BLaER1 treated with 17β-estradiol and CSF1 and Interleukin-3, amounts not matched to agents 10 nM and 100 nM (cell line): Measurements from ENCODE around the gene TSPAN10.
"Not testable (repeated sequence)": the region's sequence is repeated elsewhere in the genome, so short reads cannot be mapped to it uniquely, and the experiment has no call there.

Source experiments
- H3K27ac ChIP-seq, 11 experiments: shearing (Covaris generic); formaldehyde crosslinking; 2 replicates each; pipeline ENCODE4 v1.8.1; 2022
- H3K27me3 ChIP-seq, 11 experiments: shearing (Covaris generic); formaldehyde crosslinking; 2 replicates each; pipeline ENCODE4 v1.8.1; 2022
- H3K36me3 ChIP-seq, 11 experiments: shearing (Covaris generic); formaldehyde crosslinking; 2 replicates each; pipeline ENCODE4 v1.8.1; 2022
- H3K4me1 ChIP-seq, 10 experiments: shearing (Covaris generic); formaldehyde crosslinking; 2 replicates each; pipeline ENCODE4 v1.8.1; 2022
- H3K4me2 ChIP-seq, 11 experiments: shearing (Covaris generic); formaldehyde crosslinking; 2 replicates each; pipeline ENCODE4 v1.8.1; 2022
- H3K4me3 ChIP-seq, 10 experiments: shearing (Covaris generic); formaldehyde crosslinking; 2 replicates each; pipeline ENCODE4 v1.8.1; 2022
- H3K9ac ChIP-seq, 11 experiments: shearing (Covaris generic); formaldehyde crosslinking; 2 replicates each; pipeline ENCODE4 v1.8.1; 2022
- H3K9me3 ChIP-seq, 11 experiments: shearing (Covaris generic); formaldehyde crosslinking; replicated peaks in 1 of 11; 2 replicates each; pipeline ENCODE4 v1.8.1; 2022
- H4K20me1 ChIP-seq, 11 experiments: shearing (Covaris generic); formaldehyde crosslinking; 2 replicates each; pipeline ENCODE4 v1.8.1; 2022
- Cebpa-rat ChIP-seq, 11 experiments: shearing (Covaris generic); IDR thresholded peaks; 2 replicates each; pipeline ENCODE4 v1.8.1; 2022

The TSPAN10 gene

GRCh38 chr17:81665205-81666091 lies 28.5 kb downstream of the TSPAN10 start:
- Histone ChIP-seq H3K36me3 (peaks cover 32 to 46% (median 42%) of the 10 kb centered on the region in 11 experiments), H3K4me1 (peaks cover 35 to 53% (median 49%) of the 10 kb centered on the region in 10 experiments), H3K27me3 (no peaks in the 10 kb centered on the region), H3K9ac (peak overlapping the region; percentile 91 to 99 (median 95)), H4K20me1 (peaks cover 0 to 27% (median 12%) of the 10 kb centered on the region in 11 experiments; a peak in 12 of 22 replicates), H3K27ac (peak overlapping the region; percentile 81 to 99 (median 95); a peak in 21 of 22 replicates), H3K4me2 (peak overlapping the region; percentile 88 to 99 (median 97)), H3K4me3 (peak overlapping the region; percentile 84 to 100 (median 98)), H3K9me3 (no peaks in the 10 kb centered on the region)
- TF ChIP-seq Cebpa-rat (IDR thresholded peaks at IDR 0.05), result no peak

DNA sequence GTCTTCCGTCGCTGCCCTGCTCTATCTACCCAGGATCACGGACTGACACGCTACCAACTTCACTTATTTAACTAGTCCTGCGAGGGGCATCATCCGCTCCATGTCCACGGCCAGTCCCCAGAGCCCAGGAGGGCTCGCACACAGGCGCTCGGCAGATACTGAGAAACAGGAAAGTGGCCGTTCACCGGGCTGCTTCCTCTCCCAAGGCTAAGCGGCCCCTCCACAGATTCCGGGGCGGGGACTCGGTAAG lies 29.0 kb downstream of the TSPAN10 start:
- Histone ChIP-seq H3K4me3 (peak overlapping the region; percentile 84 to 100 (median 98)), H3K27ac (peak overlapping the region; percentile 81 to 99 (median 95)), H3K4me1 (peaks cover 35 to 53% (median 49%) of the 10 kb centered on the region in 10 experiments), H3K36me3 (peaks cover 38 to 52% (median 47%) of the 10 kb centered on the region in 11 experiments), H3K4me2 (peak overlapping the region; percentile 88 to 99 (median 97)), H3K9ac (peak overlapping the region; percentile 91 to 99 (median 95)), H4K20me1 (peaks cover 0 to 33% (median 17%) of the 10 kb centered on the region in 11 experiments; a peak in 13 of 22 replicates), H3K27me3 (no peaks in the 10 kb centered on the region), H3K9me3 (no peaks in the 10 kb centered on the region)
- no peak for TF ChIP-seq Cebpa-rat (IDR thresholded peaks at IDR 0.05)

GRCh38 chr17:81666342-81667191 lies 29.6 kb downstream of the TSPAN10 start, which contains the start of the genes CCDC137 and OXLD1:
Gene CCDC137, plus strand, starts transcription at chr17:81666737. Its CDS starts 30 bp downstream, at chr17:81666767.
Gene OXLD1, minus strand, starts transcription at chr17:81666605. Its CDS starts 28 bp downstream, at chr17:81666577.
- peak within 1 kb of the TSS; percentile 81 to 99 (median 95) for H3K27ac ChIP-seq
- H4K20me1 ChIP-seq, result peaks cover 0 to 38% (median 23%) of the 10 kb centered on the region in 11 experiments; a peak in 13 of 22 replicates
- H3K9me3 ChIP-seq, result no peaks in the 10 kb centered on the region
- H3K4me2 ChIP-seq, result peak within 1 kb of the TSS; percentile 88 to 99 (median 97)
- H3K27me3 ChIP-seq, result no peaks in the 10 kb centered on the region
- peak within 1 kb of the TSS; percentile 84 to 100 (median 98) for H3K4me3 ChIP-seq
- H3K36me3 ChIP-seq, result peaks cover 43 to 57% (median 53%) of the 10 kb centered on the region in 11 experiments
- peak within 1 kb of the TSS; percentile 91 to 99 (median 95) for H3K9ac ChIP-seq
- no peak for TF ChIP-seq Cebpa-rat (IDR thresholded peaks at IDR 0.05)
- H3K4me1 ChIP-seq, result peaks cover 35 to 53% (median 49%) of the 10 kb centered on the region in 10 experiments

GRCh38 chr17:81667754-81668153 lies 30.8 kb downstream of the TSPAN10 start:
- H3K4me1 ChIP-seq, result peaks cover 35 to 59% (median 52%) of the 10 kb centered on the region in 10 experiments
- H3K36me3 ChIP-seq, result peaks cover 55 to 69% (median 65%) of the 10 kb centered on the region in 11 experiments
- H3K27me3 ChIP-seq, result no peaks in the 10 kb centered on the region
- H3K4me2 ChIP-seq, result peak overlapping the region; percentile 85 to 98 (median 94)
- peak overlapping the region; percentile 91 to 99 (median 95); a peak in 19 of 22 replicates for H3K9ac ChIP-seq
- peaks cover 0 to 50% (median 35%) of the 10 kb centered on the region in 11 experiments; a peak in 16 of 22 replicates for H4K20me1 ChIP-seq
- H3K27ac ChIP-seq, result peak overlapping the region in 9 of 11 experiments; percentile 93 to 99 (median 95); a peak in 12 of 22 replicates
- no peaks in the 10 kb centered on the region for H3K9me3 ChIP-seq
- no peak for TF ChIP-seq Cebpa-rat (IDR thresholded peaks at IDR 0.05)
- peak overlapping the region; percentile 84 to 100 (median 98) for H3K4me3 ChIP-seq

- H3K36me3 ChIP-seq, result peaks cover 68 to 80% (median 75%) of the 10 kb centered on the region in 11 experiments
- no peak overlapping the region for H3K4me2 ChIP-seq
- H4K20me1 ChIP-seq, result peaks cover 0 to 95% (median 68%) of the 10 kb centered on the region in 11 experiments; a peak in 17 of 22 replicates
- H3K27me3 ChIP-seq, result no peaks in the 10 kb centered on the region
- peak overlapping the region in 8 of 11 experiments; percentile 2 to 77 (median 48); a peak in 9 of 22 replicates for H3K9ac ChIP-seq
- H3K4me3 ChIP-seq, result no peak overlapping the region
- no peak overlapping the region for H3K27ac ChIP-seq
- TF ChIP-seq Cebpa-rat (IDR thresholded peaks at IDR 0.05), result no peak
- H3K4me1 ChIP-seq, result peaks cover 27 to 77% (median 71%) of the 10 kb centered on the region in 10 experiments
- no peaks in the 10 kb centered on the region for H3K9me3 ChIP-seq
Observed at GRCh38 chr17:81672504-81672903, 35.5 kb downstream of the TSPAN10 start.

DNA sequence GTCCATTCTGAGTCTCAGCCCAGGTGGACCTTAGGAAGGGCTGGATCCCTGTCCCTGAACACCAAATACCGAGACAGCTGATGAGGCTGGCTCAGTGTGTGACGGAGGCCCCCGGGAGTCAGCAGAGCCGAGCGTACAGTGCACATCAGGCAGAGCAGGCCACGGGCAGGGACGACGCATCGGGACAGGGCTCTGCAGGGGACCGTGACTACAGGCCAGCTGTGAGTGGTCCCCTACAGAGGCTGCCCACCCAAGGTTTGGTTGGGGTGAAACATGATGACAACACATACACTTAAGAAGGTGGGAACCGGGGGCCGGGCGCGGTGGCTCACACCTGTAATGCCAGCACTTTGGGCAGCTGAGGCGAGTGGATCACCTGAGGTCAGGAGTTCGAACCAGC lies 36.0 kb downstream of the TSPAN10 start:
- Histone ChIP-seq H3K9ac (peak overlapping the region in 10 of 11 experiments; percentile 2 to 77 (median 48); a peak in 11 of 22 replicates), H3K4me3 (no peak overlapping the region), H3K4me2 (peak overlapping the region in 4 of 11 experiments; percentile 4 to 97 (median 80); a peak in 5 of 22 replicates), H3K4me1 (peaks cover 23 to 77% (median 69%) of the 10 kb centered on the region in 10 experiments), H4K20me1 (peaks cover 0 to 96% (median 68%) of the 10 kb centered on the region in 11 experiments; a peak in 17 of 22 replicates), H3K27me3 (no peaks in the 10 kb centered on the region), H3K9me3 (no peaks in the 10 kb centered on the region), H3K36me3 (peaks cover 68 to 77% (median 73%) of the 10 kb centered on the region in 11 experiments), H3K27ac (peak overlapping the region in 1 of 11 experiments; percentile 35; a peak in 2 of 22 replicates)
- TF ChIP-seq Cebpa-rat (IDR thresholded peaks at IDR 0.05), result no peak

- no peak for TF ChIP-seq Cebpa-rat (IDR thresholded peaks at IDR 0.05)
- Histone ChIP-seq H3K27me3 (no peaks in the 10 kb centered on the region), H3K4me1 (peaks cover 15 to 73% (median 62%) of the 10 kb centered on the region in 10 experiments), H3K27ac (peak overlapping the region in 3 of 11 experiments; percentile 35 to 64 (median 40); a peak in 3 of 22 replicates), H3K9ac (peak overlapping the region in 10 of 11 experiments; percentile 2 to 77 (median 45); a peak in 12 of 22 replicates), H3K4me3 (no peak overlapping the region), H3K9me3 (no peaks in the 10 kb centered on the region), H3K36me3 (peaks cover 62 to 72% (median 67%) of the 10 kb centered on the region in 11 experiments), H3K4me2 (peak overlapping the region in 6 of 11 experiments; percentile 38 to 97 (median 79); a peak in 13 of 22 replicates), H4K20me1 (peaks cover 0 to 90% (median 63%) of the 10 kb centered on the region in 11 experiments; a peak in 17 of 22 replicates)
Observed at GRCh38 chr17:81673561-81674258, 36.7 kb downstream of the TSPAN10 start.

DNA sequence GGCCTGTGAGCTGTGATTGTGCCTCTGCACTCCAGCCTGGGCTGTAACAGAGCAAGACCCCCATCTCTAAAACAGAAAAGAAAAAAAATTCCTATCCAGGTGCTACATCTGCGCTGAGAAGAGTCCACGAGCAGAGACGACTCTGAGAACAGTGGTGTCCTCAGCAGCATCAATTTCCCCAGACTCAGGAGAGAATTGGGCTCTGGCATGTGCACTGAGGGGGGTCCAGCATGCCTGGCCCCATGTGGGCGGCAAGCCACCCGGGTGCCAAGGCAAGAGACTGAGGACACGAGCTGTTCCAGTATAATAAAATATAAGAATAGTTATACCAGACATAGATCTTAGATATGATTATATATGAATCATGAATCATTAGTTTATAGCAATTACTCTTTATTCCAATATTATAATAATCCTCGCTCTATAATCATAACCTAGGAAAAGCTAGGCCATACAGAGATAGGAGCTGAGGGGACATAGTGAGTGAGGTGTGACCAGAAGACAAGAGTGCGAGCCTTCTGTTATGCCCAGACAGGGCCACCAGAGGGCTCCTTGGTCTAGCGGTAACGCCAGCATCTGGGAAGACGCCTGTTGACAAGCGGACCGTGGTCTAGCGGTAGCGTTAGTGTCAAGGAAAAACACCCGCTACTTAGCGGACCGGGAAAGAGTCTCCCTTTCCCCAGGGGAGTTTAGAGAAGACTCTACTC lies 38.7 kb downstream of the TSPAN10 start:
- H3K9ac ChIP-seq, result peak overlapping the region in 8 of 11 experiments; percentile 31 to 77 (median 58); a peak in 16 of 22 replicates
- H3K27ac ChIP-seq, result peak overlapping the region in 8 of 11 experiments; percentile 10 to 66 (median 36); a peak in 9 of 22 replicates

More for the DNA sequence above, 38.7 kb downstream of the TSPAN10 start:
- Histone ChIP-seq H3K36me3 (peaks cover 47 to 69% (median 58%) of the 10 kb centered on the region in 11 experiments), H4K20me1 (peaks cover 0 to 92% (median 59%) of the 10 kb centered on the region in 11 experiments; a peak in 17 of 22 replicates), H3K4me3 (peak overlapping the region in 3 of 10 experiments; percentile 33 to 51 (median 39); a peak in 5 of 20 replicates), H3K4me1 (peaks cover 9 to 81% (median 59%) of the 10 kb centered on the region in 10 experiments), H3K4me2 (peak overlapping the region; percentile 54 to 97 (median 67))
- not testable (repeated sequence) for H3K27me3 ChIP-seq, H3K9me3 ChIP-seq
